Ovary (tissue), 3 donors: ENCODE measurements around the gene PXN.

Experiments used
- CTCF ChIP-seq, 3 donors: fragments of 450-650 bp in 2 of 3; fragments of 200-600 bp in 1 of 3; IDR thresholded peaks; one replicate each; pipeline versions ENCODE4 v1.5.1 to v1.8.0; 2016 to 2022; ENCODE audit warnings: antibody characterized with exemption in 3 of 3, mild to moderate bottlenecking in 1 of 3
- EP300 ChIP-seq: sonication (generic); formaldehyde crosslinking; IDR thresholded peaks from one replicate; pipeline ENCODE4 v1.6.1; 2017; ENCODE audit warnings: antibody characterized with exemption
- donor health status: DM: no; HTN: no; CAD: no.

GRCh38 chr12:120209851-120210250, 55.7 kb downstream of the PXN start:
- TF ChIP-seq CTCF (IDR thresholded peaks at IDR 0.05) (no peak), EP300 (no peak)
